GM21825 (cell line): ENCODE data around the gene NFIB.

Source experiments
- ATAC-seq: cut with Tn5 transposase; IDR thresholded peaks from one replicate; pipeline ENCODE4 v1.9.1; 2021; ENCODE audit warnings: mild to moderate bottlenecking, moderate library complexity; ENCODE audit not compliant: unreplicated experiment

Gene NFIB

GRCh38 chr9:14313951-14314423, at the start of gene NFIB:
Gene NFIB, minus strand, starts transcription at chr9:14314141. Its CDS starts 630 bp downstream, at chr9:14313511.
- ATAC-seq: no peak

- ATAC-seq: no peak
Observed at GRCh38 chr9:14362175-14362574, 48.2 kb upstream of the NFIB start.

- ATAC-seq: no peak
Observed at GRCh38 chr9:14361074-14361473, 47.1 kb upstream of the NFIB start.

DNA sequence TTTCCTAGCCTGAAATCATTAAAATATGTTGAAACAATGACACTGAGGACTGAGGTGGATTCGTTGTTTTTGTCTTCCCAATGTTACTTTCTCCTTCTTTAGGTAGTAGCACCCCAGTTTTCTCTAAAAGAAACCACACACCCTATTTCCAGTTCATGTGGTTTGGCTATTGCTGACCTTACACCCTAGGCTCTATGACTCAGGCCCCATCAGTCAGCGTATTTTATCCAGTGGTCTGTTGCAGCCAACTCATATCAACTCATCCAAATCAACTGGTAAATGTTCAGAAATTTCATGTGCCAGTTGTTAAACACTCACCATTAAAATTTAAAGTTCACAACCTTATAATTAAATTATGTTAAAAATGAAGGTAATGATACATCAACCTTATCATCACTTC, 44.6 kb upstream of the NFIB start:
- no peak for ATAC-seq

- ATAC-seq: no peak
Observed at GRCh38 chr9:14356351-14357265, 42.7 kb upstream of the NFIB start.

DNA sequence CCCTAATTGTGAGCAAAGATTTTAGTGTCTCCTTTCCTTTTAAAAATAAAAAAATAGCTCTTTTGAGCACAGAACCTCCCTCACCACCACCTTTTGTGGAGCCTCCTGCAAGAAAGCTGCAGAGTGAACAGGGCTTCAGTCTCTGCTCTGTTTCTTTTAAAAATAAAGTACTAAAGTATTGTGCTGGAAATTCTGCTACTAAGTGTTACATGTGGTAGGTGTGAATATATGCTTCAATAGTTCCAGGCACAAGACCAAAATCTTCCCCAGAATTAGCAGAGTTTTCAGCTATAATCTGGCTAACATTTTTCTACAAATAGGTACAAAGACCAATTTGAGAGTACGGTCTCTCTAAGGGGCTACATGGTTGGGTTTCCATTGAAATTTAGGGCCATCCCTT, 40.3 kb upstream of the NFIB start:
- ATAC-seq: no peak

- ATAC-seq: peak; percentile 87
Observed at GRCh38 chr9:14353222-14354056, 39.5 kb upstream of the NFIB start.

DNA sequence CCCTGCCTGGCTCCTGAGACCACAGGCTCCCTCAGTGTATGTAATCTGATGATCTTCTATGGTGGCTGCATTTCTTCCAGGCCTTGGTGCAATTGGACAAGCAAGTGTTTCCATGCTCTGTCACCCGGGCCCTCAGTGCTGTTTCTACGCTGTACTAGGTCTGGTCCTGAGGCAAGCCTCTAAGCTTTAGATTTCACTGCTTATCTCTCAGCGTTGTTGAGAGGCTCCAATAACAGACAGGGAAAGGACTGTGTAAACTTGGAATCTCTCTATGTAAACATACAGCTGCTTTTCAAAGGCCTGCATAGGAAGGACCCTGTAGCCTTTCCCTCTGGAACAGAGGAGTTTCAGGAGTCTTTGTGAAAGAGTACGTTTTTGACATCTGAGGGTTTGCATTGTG, 38.6 kb upstream of the NFIB start:
- ATAC-seq: no peak

- ATAC-seq: no peak
Observed at GRCh38 chr9:14351221-14351836, 37.4 kb upstream of the NFIB start.

- ATAC-seq: no peak
Observed at GRCh38 chr9:14350754-14351153, 36.8 kb upstream of the NFIB start.

GRCh38 chr9:14350349-14350728, 36.4 kb upstream of the NFIB start:
- ATAC-seq: no peak

- ATAC-seq: no peak
Observed at GRCh38 chr9:14349447-14350348, 35.8 kb upstream of the NFIB start.

DNA sequence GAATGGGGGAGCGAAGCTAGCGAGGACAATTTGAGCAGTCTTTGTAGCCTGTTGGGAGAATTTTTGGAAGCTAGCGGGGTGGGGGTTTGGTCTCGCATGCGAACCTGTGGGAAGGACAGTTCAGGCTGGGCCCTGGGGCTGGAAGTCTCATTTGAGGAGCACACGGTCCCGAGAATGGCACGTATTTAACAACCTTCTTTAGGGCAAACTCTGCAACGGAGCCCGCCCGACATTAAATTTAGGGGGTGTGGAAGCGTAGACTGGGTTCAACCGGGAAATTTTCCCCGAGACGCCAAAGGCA, 35.2 kb upstream of the NFIB start:
- no peak for ATAC-seq

DNA sequence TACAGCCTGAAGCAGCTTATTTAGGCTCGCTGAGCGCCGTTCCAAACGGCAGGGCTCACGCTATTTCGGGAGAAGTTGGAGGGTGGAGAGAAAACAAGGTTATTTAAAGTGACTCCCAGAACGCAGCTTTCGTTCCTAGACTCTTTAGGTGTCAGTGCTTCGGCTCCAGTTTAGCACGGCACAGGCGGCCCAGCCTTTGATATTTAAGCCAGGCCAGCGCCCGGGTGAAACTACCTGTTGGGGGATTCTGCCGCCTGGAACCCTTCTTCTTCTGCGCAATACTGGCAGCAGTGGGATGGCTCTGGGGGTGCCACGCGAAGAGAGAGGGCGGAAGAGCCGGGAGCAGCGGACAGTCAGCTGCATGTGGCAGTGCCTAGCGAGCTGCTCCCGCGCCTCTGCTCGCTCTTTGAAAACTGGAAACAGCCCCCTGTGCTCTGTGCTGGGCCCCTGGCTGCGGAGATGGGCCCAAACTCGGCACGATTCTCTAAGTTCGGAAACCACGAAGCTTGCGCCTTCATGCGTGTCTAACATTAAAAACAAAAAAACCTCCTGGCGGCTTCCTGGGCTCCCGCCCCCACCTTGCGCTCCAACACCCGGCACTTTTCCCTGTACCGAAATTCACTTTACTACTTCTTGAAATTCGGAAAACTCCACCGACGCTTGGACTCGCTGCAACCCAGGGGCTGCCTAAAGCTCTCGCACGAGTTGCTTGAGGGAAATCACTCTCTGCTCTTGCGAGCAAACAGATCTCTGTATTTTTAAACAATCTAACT, 34.6 kb upstream of the NFIB start:
- no peak for ATAC-seq

GRCh38 chr9:14348123-14348372, 34.1 kb upstream of the NFIB start:
- ATAC-seq: no peak

GRCh38 chr9:14347406-14348122, 33.6 kb upstream of the NFIB start:
- no peak for ATAC-seq

GRCh38 chr9:14346811-14347405, 33.0 kb upstream of the NFIB start:
- ATAC-seq: no peak

DNA sequence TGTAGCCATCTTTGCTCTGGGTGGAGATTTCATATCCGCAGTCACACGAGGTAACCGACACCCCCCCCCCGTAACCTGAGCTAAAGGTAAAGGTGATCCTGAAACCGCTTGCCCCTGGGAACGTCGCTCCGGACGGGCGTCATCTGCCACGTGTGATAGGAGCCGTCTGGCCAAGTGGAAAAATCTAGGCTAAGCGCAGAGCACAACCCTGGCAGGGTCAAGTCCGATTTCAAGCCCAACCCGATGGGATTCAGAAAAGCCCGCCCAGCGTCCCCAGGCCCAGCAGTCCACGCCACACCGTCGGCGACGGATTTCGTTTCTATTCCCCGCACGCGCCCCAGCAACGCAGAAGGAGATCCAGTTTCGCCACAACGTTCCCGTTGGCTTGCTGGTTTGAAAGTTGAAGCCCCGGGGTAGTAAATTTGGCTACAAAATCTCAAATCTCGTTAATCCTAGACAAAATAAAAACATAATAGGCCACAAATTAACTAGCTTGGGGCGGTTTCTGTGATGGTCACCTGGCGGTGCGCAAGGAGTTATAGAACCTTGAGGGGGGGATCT, 32.4 kb upstream of the NFIB start:
- no peak for ATAC-seq
